Fibroblast of the aortic adventitia (primary cell): ENCODE measurements around the gene ZNF512B. TPM values are rescaled to one million over a fixed set of nuclear protein-coding genes. Genes with fewer than 3 reads are reported as not detected.

Source experiments
- DNase-seq: peaks from one replicate; pipeline ENCODE4 v3.0.0-alpha.2; 2010; ENCODE audit warnings: low read depth
- H3K4me3 ChIP-seq: 2 replicates; pipeline ENCODE4 v1.5.1; 2011; ENCODE audit warnings: low read depth, mild to moderate bottlenecking, control low read depth, low read length, moderate library complexity
- CTCF ChIP-seq: IDR thresholded peaks from 2 replicates; pipeline ENCODE4 v1.5.1; 2011; ENCODE audit warnings: mild to moderate bottlenecking, low read length, control low read depth, inconsistent platforms; ENCODE audit not compliant: insufficient read depth
- total RNA-seq: library from RNA; depleted of rRNA; stranded (reverse); fragments of >200 nt; gene quantifications from 2 replicates; pipeline ENCODE4 v1.2.3, GENCODE V29; 2012; ENCODE audit warnings: low replicate concordance

The ZNF512B gene
- total RNA-seq, 1 donor = 12.3 TPM

GRCh38 chr20:64006902-64007301 is 37.2 kb upstream of the ZNF512B start:
- no peak for DNase-seq
- no peak for TF ChIP-seq CTCF
- H3K4me3 ChIP-seq = no peak overlapping the region

- no peak for TF ChIP-seq CTCF
- no peak for DNase-seq
- H3K4me3 ChIP-seq = no peak overlapping the region
Observed at GRCh38 chr20:64006490-64006889, 36.8 kb upstream of the ZNF512B start.

GRCh38 chr20:64005394-64005793 is 35.7 kb upstream of the ZNF512B start:
- TF ChIP-seq CTCF = no peak

GRCh38 chr20:64003960-64004725 is 34.4 kb upstream of the ZNF512B start:
- no peak for DNase-seq
- no peak overlapping the region for H3K4me3 ChIP-seq

More at GRCh38 chr20:64005394-64005793, 35.7 kb upstream of the ZNF512B start:
- no peak overlapping the region for H3K4me3 ChIP-seq
- DNase-seq = no peak

GRCh38 chr20:64001607-64002011 is 31.9 kb upstream of the ZNF512B start:
- H3K4me3 ChIP-seq = no peak overlapping the region
- DNase-seq = no peak
- no peak for TF ChIP-seq CTCF

More at GRCh38 chr20:64003960-64004725, 34.4 kb upstream of the ZNF512B start:
- TF ChIP-seq CTCF = no peak

GRCh38 chr20:64000906-64001305 is 31.2 kb upstream of the ZNF512B start:
- no peak for TF ChIP-seq CTCF
- H3K4me3 ChIP-seq = no peak overlapping the region
- no peak for DNase-seq
